Stimulated activated CD4-positive, alpha-beta T cell treated with anti-CD3 and anti-CD28 coated beads, Interleukin-1b, Interleukin-23, amount 100 ng/mL, for 4 hours (primary cell): Measurements from ENCODE around the gene DNTT.

Experiments used
- DNase-seq, 2 donors: peaks; one replicate each; pipeline ENCODE4 v3.0.0-alpha.2; 2020; ENCODE audit warnings: low read depth in 2 of 2

Gene DNTT

GRCh38 chr10:96342402-96342801 lies 38.2 kb downstream of the DNTT start:
- no peak for DNase-seq

DNA sequence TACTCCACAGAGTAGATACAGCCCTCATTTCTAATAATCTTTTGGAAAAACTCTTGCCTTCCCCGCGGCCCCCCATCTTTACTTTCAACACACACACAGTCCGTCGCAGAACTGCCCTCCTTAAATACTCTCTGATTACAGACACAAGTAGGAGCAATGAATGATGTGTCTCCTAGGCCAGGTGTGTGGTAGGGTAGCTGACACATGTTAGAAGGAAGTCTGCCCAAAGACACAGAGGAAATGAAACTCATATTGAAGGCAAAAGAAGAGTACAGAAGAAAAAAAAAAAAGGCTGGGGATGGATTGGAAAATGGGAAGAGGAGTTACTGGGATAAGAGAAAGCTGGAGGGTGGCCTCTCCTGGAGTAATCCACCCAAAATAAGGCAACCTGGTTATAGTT lies 39.9 kb downstream of the DNTT start:
- no peak for DNase-seq

DNA sequence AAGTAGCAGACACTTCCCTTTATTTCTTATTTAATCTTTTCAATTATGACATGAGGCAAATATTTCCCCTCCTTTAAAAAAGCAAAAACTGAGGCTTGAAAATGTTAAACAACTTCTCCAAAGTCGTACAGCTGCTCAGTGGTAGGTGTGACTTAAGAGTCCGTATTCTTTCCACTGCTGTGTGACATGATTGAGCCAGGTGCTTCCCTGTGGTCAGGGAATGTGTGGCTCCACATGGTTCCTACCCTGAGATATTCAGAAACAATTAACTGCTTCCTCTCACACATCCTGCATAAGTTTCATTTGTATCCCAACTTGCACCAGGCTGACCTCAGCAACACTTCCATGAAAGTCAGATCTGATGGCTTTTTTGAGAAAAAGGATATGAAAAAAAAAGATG lies 41.0 kb downstream of the DNTT start:
- DNase-seq = no peak

- no peak for DNase-seq
Measured at GRCh38 chr10:96346295-96346694, 42.1 kb downstream of the DNTT start.

DNA sequence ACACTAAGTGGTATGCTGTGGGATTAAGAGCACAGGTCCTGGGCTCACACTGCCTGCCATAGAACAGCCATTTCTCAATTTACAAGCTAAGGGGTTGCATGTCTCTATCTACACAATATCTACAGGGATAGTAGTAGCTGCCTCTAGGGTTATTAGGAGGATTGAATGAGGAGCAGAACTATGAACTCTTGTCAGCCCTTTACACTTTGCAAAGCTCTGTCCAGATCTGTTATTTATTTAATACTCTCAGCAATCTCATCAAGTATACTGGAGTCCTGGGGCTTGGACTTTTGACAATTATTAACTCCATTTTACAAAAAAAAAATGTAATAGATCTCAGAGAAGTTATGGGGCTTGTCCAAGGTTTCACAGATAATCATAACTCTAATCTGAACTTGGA lies 47.8 kb downstream of the DNTT start:
- no peak for DNase-seq

- no peak for DNase-seq
Measured at GRCh38 chr10:96352582-96352981, 48.3 kb downstream of the DNTT start.

DNA sequence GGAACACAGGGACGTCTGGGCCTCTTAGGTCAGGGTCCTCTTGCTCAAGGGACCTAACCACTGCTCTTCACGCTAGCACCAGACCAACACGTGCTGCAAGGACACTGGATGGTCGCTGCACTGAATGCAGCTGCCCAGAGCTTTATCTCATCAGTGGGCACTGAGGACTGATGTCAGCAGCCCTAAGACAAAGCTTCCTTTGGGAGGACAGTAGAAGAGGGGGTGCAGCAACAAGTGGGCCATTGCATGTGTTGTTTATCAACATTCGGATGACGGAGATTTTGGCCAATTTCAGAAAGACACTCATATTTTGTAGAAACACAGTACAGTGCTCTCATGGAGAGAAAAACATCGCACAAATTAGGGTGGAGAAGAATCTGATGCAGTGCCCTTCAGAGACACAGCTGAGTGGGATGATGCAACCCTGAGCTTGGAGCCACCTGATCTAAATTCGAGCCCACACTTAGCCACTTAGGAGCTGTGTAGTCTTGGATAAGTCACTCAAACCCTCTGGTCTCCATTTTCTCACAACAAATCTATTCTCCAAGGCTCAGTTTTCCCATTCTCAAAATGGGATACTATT lies 52.9 kb downstream of the DNTT start:
- no peak for DNase-seq

DNA sequence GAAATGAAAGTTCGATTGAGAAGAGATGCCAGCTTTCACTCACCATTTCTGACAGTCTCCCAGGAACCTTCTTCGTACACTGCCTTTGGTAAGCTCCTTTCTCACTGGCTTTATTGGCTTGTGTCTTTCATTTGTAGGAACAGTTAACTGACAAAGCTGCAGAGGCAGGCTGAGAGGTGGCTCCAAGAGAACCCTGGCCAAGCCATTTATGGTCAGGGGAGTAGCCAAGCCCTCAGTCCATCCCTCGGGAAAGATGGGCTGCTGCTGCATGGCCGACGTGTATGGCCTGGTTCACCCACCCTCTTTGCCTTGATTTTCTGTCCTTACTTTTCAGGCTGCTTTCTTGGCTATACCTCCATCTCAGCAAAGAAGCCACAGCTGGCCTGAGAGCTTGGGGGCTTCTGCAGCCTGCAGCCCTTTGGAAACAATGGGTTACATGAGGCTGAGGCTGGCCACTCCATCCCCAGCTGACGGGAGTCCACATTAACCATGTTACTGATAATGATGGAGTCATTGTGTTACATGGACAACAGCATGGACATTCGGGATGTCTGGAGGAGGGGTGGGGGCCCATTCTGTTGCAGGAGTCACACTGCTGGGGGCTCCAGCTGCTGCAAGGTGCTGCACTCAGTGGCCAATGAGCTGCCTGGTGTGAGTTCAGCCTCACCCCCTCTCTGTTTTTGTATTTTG lies 54.8 kb downstream of the DNTT start, which contains the start of gene OPALIN:
TSS of gene OPALIN (minus strand) at position 152 of the 690 bp plus-strand sequence. CDS start at position 46, 106 bp downstream.
- no peak for DNase-seq

GRCh38 chr10:96359616-96360015 lies 55.4 kb downstream of the DNTT start:
- DNase-seq = no peak

DNA sequence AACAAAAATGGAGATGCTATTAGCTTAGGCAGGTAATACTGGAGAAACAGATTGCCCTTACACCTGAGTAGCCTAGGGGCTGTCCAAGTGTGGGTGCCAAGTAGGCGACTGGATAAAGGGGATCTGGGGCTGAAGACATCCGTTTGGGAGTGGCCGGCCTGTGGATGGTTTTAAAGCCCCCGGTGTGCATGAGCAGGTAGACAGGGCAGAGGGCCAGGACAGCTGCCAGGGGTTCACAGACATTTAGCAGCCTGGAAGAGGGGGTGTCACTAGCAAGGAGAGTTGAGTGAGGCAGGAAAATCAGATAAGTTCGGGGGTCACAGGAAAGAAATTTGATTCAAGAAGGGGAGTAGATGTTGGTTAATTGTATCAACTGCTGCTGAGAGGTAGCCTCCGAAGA lies 56.1 kb downstream of the DNTT start:
- DNase-seq = no peak

- DNase-seq = no peak
Measured at GRCh38 chr10:96360766-96361165, 56.5 kb downstream of the DNTT start.

- DNase-seq = no peak
Measured at GRCh38 chr10:96365571-96365970, 61.3 kb downstream of the DNTT start.

DNA sequence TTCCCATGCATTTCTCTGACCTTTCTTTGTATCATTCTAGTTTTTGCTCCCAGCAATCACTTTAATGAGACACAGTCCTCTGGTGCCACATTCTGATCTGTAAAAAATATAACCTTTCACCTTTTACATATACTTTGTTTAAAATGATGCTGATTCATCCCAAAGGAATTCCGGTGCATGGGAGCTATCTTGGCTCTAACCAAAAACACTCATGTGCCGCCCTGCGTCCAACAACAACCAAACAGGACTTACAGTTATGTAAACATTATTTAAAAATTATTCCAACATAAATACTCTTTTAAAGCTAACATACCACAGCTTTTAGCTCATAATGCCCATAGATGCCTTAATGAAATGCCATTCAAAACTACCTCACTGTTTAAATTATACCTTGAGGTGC lies 62.3 kb downstream of the DNTT start:
- no peak for DNase-seq

- DNase-seq = no peak
Measured at GRCh38 chr10:96367470-96367869, 63.2 kb downstream of the DNTT start.

DNA sequence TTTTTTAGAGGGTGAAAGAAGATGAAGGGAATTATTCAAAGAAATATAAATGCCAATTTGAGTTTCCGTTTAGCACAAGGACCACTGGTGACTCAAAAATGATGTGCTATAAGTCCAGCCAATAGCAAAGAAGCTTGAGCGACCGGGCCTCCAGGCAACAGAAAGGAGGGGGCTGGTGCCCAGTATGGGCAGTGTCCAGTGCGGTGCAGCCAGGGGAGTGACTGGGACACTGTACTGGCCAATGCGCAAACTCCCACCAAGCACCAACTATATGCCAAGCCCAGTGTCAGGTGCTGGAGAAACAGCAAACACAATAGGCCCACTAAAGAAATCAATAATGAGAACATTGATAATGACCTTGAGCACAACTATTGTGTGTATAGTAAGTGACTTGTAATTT lies 64.7 kb downstream of the DNTT start:
- no peak for DNase-seq

- DNase-seq = no peak
Measured at GRCh38 chr10:96369890-96370583, 65.8 kb downstream of the DNTT start.

GRCh38 chr10:96370584-96371157 lies 66.4 kb downstream of the DNTT start:
- peak; percentile 20 to 24 for DNase-seq

DNA sequence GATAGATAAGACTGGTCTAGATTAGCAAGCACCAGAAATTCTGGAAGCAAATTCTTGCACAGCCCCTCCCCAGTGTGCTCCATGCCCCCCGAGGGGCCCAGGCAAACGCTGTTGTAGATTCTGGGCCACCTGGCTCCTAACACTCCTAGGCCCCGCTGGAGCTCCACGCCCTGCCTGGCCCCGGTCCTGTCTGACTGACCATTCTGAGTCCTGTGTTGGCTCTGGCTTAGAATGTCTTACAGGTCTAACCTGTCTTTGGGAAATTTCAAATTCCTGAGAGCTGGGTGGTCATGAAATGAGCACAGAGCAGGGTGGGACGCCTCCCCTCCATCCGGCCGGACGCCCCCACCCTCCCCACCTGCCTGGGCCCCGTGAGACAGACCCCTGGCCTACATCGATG lies 67.1 kb downstream of the DNTT start:
- no peak for DNase-seq

GRCh38 chr10:96374004-96374403 lies 69.8 kb downstream of the DNTT start:
- DNase-seq = no peak

GRCh38 chr10:96374639-96374984 lies 70.4 kb downstream of the DNTT start:
- no peak for DNase-seq

GRCh38 chr10:96374985-96375830 lies 71.0 kb downstream of the DNTT start:
- DNase-seq = peak; percentile 54

DNA sequence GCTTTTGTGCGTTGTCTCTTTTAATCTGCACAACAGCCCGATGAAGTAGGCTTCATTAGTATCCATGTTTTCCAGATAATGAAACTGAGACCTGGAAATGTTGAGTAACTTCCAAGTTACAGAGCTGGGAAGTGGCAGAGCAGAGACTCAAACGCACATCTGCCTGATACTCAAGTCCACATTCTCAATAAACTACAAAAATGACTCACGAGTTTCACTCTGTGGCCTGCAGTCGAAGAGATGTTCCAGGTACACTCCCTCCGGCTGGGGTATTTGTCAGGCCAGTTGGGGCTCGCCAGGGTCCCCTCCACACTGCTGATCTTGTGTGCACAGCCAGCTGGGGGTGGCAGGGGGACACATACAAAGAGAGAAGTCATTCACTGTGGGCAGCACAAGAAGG lies 72.2 kb downstream of the DNTT start:
- no peak for DNase-seq
